ENCODE results near the gene CAMK2A.

The CAMK2A gene

GRCh38 chr5:150299571-150300327 lies 10.2 kb upstream of the CAMK2A start:
- no peak for DNase-seq (ENCODE audit: low spot score)

GRCh38 chr5:150298701-150299451 lies 9.3 kb upstream of the CAMK2A start:
- peak; percentile 17 for DNase-seq (ENCODE audit: low spot score)

GRCh38 chr5:150297934-150298595 lies 8.5 kb upstream of the CAMK2A start:
- DNase-seq (ENCODE audit: low spot score): no peak

GRCh38 chr5:150297236-150297890 lies 7.8 kb upstream of the CAMK2A start:
- DNase-seq (ENCODE audit: low spot score): no peak

- DNase-seq (ENCODE audit: low spot score): no peak
These were observed 6.9 kb upstream of the CAMK2A start for GRCh38 chr5:150296496-150296895.

- DNase-seq (ENCODE audit: low spot score): no peak
These were observed 6.3 kb upstream of the CAMK2A start for GRCh38 chr5:150295741-150296486.

- DNase-seq (ENCODE audit: low spot score): peak; percentile 80
These were observed 5.6 kb upstream of the CAMK2A start for GRCh38 chr5:150295172-150295634.

GRCh38 chr5:150294551-150295071 lies 5.0 kb upstream of the CAMK2A start:
- no peak for DNase-seq (ENCODE audit: low spot score)

GRCh38 chr5:150293091-150293941 lies 3.7 kb upstream of the CAMK2A start:
- DNase-seq (ENCODE audit: low spot score): no peak

- DNase-seq (ENCODE audit: low spot score): no peak
These were observed 2.1 kb upstream of the CAMK2A start for GRCh38 chr5:150291388-150292385.

GRCh38 chr5:150288791-150289190 lies 782 bp downstream of the CAMK2A start:
- DNase-seq (ENCODE audit: low spot score): no peak

- no peak for DNase-seq (ENCODE audit: low spot score)
These were observed 1.2 kb downstream of the CAMK2A start for GRCh38 chr5:150288361-150288760.

- DNase-seq (ENCODE audit: low spot score): peak; percentile 72
These were observed 2.8 kb downstream of the CAMK2A start for GRCh38 chr5:150286820-150287219.

GRCh38 chr5:150285114-150285513 lies 4.5 kb downstream of the CAMK2A start:
- no peak for DNase-seq (ENCODE audit: low spot score)

GRCh38 chr5:150284311-150284710 lies 5.3 kb downstream of the CAMK2A start:
- no peak for DNase-seq (ENCODE audit: low spot score)

- DNase-seq (ENCODE audit: low spot score): no peak
These were observed 5.7 kb downstream of the CAMK2A start for GRCh38 chr5:150283904-150284303.

GRCh38 chr5:150281987-150282386 lies 7.6 kb downstream of the CAMK2A start:
- DNase-seq (ENCODE audit: low spot score): no peak

GRCh38 chr5:150279330-150280020 lies 10.1 kb downstream of the CAMK2A start:
- no peak for DNase-seq (ENCODE audit: low spot score)

Data from SW480 (cell line).